GM19468 (cell line): ENCODE data around the gene PDCD11.
"Not testable (repeated sequence)": the region's sequence is repeated elsewhere in the genome, so short reads cannot be mapped to it uniquely, and the experiment has no call there.

Source experiments
- ATAC-seq: cut with Tn5 transposase; IDR thresholded peaks from one replicate; pipeline ENCODE4 v1.9.1; 2021; ENCODE audit warnings: mild to moderate bottlenecking, moderate library complexity, moderate number of reproducible peaks; ENCODE audit not compliant: unreplicated experiment; ENCODE audit errors: extremely low read depth

Gene PDCD11

GRCh38 chr10:103469201-103469600, 72.8 kb downstream of the PDCD11 start:
- ATAC-seq: no peak

- peak; percentile 51 for ATAC-seq
Measured at GRCh38 chr10:103470761-103471653, 74.6 kb downstream of the PDCD11 start.

GRCh38 chr10:103472005-103472404, 75.6 kb downstream of the PDCD11 start:
- ATAC-seq: no peak

GRCh38 chr10:103473261-103473671, 76.8 kb downstream of the PDCD11 start:
- ATAC-seq: no peak

- no peak for ATAC-seq
Measured at GRCh38 chr10:103474077-103474476, 77.7 kb downstream of the PDCD11 start.

GRCh38 chr10:103475437-103475836, 79.0 kb downstream of the PDCD11 start:
- ATAC-seq: no peak

- no peak for ATAC-seq
Measured at GRCh38 chr10:103476046-103476768, 79.8 kb downstream of the PDCD11 start.

GRCh38 chr10:103478671-103479070, 82.2 kb downstream of the PDCD11 start:
- ATAC-seq: no peak

- ATAC-seq: no peak
Measured at GRCh38 chr10:103479135-103479534, 82.7 kb downstream of the PDCD11 start, which contains the start of gene CALHM3. CALHM3 (minus strand) TSS chr10:103479240; CDS start chr10:103479032, 208 bp downstream.

GRCh38 chr10:103480521-103480920, 84.1 kb downstream of the PDCD11 start:
- ATAC-seq: no peak

GRCh38 chr10:103481974-103482531, 85.6 kb downstream of the PDCD11 start:
- no peak for ATAC-seq

GRCh38 chr10:103486635-103487409, 90.4 kb downstream of the PDCD11 start:
- ATAC-seq: not testable (repeated sequence)

GRCh38 chr10:103487410-103487708, 90.9 kb downstream of the PDCD11 start:
- ATAC-seq: no peak

- no peak for ATAC-seq
Measured at GRCh38 chr10:103490986-103491314, 94.5 kb downstream of the PDCD11 start.

GRCh38 chr10:103491729-103492364, 95.4 kb downstream of the PDCD11 start:
- ATAC-seq: no peak

- ATAC-seq: no peak
Measured at GRCh38 chr10:103492655-103493261, 96.3 kb downstream of the PDCD11 start.

GRCh38 chr10:103493362-103493915, 97.0 kb downstream of the PDCD11 start, which contains the start of gene NEURL1:
NEURL1 (plus strand) TSS chr10:103493705; CDS start chr10:103494388, 683 bp downstream.
- no peak for ATAC-seq

GRCh38 chr10:103493916-103494877, 97.8 kb downstream of the PDCD11 start:
- ATAC-seq: no peak
